PC-9 (cell line): ENCODE results near the gene PDE4D.

Source experiments
- CTCF ChIP-seq: fragments of 200-600 bp; sonication (generic); conservative IDR thresholded peaks from 2 replicates; pipeline ENCODE4 v1.6.1; 2017; ENCODE audit warnings: mixed run types, antibody characterized with exemption, mild to moderate bottlenecking, moderate library complexity
- EZH2 ChIP-seq: fragments of 200-600 bp; sonication (generic); IDR thresholded peaks from 2 replicates; pipeline ENCODE4 v1.8.0; 2017; ENCODE audit warnings: antibody characterized with exemption, low read depth

GRCh38 chr5:59246882-59247281 is 646.6 kb downstream of the PDE4D start:
- TF ChIP-seq EZH2 (no peak), CTCF (no peak)
